Nephron progenitor cell (in vitro differentiated cells): ENCODE results near the gene PGBD5.
"Not testable (repeated sequence)": the region's sequence is repeated elsewhere in the genome, so short reads cannot be mapped to it uniquely, and the experiment has no call there.

Experiments
- DNase-seq: peaks from one replicate; pipeline ENCODE4 v3.0.0; 2021
- H3K27ac Mint-ChIP-seq: 2 replicates; pipeline ENCODE4 v1.8.0; 2021; ENCODE audit warnings: mild to moderate bottlenecking, moderate library complexity, mixed read lengths
- H3K27me3 Mint-ChIP-seq: 2 replicates; pipeline ENCODE4 v1.8.0; 2021; ENCODE audit warnings: mild to moderate bottlenecking, low read depth, mixed read lengths; ENCODE audit not compliant: poor library complexity
- H3K36me3 Mint-ChIP-seq: 2 replicates; pipeline ENCODE4 v1.8.0; 2021; ENCODE audit warnings: low read depth, mixed read lengths
- H3K4me1 Mint-ChIP-seq: 2 replicates; pipeline ENCODE4 v1.8.0; 2021; ENCODE audit warnings: mixed read lengths
- H3K4me3 Mint-ChIP-seq: 2 replicates; pipeline ENCODE4 v1.8.0; 2021; ENCODE audit warnings: mild to moderate bottlenecking, moderate library complexity, mixed read lengths
- H3K9me3 Mint-ChIP-seq: 2 replicates; pipeline ENCODE4 v1.8.0; 2021; ENCODE audit warnings: mild to moderate bottlenecking, moderate library complexity, mixed read lengths
- CTCF ChIP-seq: fragments of 200-600 bp; sonication (generic); IDR thresholded peaks from 2 replicates; pipeline ENCODE4 v1.5.0; 2021; ENCODE audit warnings: antibody characterized with exemption

The PGBD5 gene

GRCh38 chr1:230423261-230423660 lies 2.9 kb downstream of the PGBD5 start:
- no peak for TF ChIP-seq CTCF
- peaks cover 24% of the 10 kb centered on the region for H3K4me1 Mint-ChIP-seq
- peaks cover 16% of the 10 kb centered on the region for H3K9me3 Mint-ChIP-seq
- H3K27me3 Mint-ChIP-seq, result peaks cover 84% of the 10 kb centered on the region
- H3K36me3 Mint-ChIP-seq, result no peaks in the 10 kb centered on the region
- no peak overlapping the region for H3K4me3 Mint-ChIP-seq
- no peak for DNase-seq
- H3K27ac Mint-ChIP-seq, result no peak overlapping the region

GRCh38 chr1:230422221-230422981 lies 3.7 kb downstream of the PGBD5 start:
- Mint-ChIP-seq H3K4me3 (no peak overlapping the region), H3K36me3 (no peaks in the 10 kb centered on the region), H3K27me3 (peaks cover 78% of the 10 kb centered on the region), H3K9me3 (peaks cover 16% of the 10 kb centered on the region), H3K27ac (no peak overlapping the region), H3K4me1 (peaks cover 24% of the 10 kb centered on the region)
- no peak for TF ChIP-seq CTCF
- DNase-seq, result no peak

- Mint-ChIP-seq H3K36me3 (no peaks in the 10 kb centered on the region), H3K27me3 (peaks cover 79% of the 10 kb centered on the region), H3K4me1 (peaks cover 19% of the 10 kb centered on the region), H3K27ac (no peak overlapping the region), H3K9me3 (peaks cover 16% of the 10 kb centered on the region), H3K4me3 (no peak overlapping the region)
- TF ChIP-seq CTCF, result no peak
- no peak for DNase-seq
These were observed 4.7 kb downstream of the PGBD5 start for GRCh38 chr1:230421481-230421880.

GRCh38 chr1:230420372-230420771 lies 5.8 kb downstream of the PGBD5 start:
- H3K36me3 Mint-ChIP-seq, H3K27ac Mint-ChIP-seq, DNase-seq, H3K4me3 Mint-ChIP-seq: not testable (repeated sequence)
- H3K4me1 Mint-ChIP-seq, result peaks cover 19% of the 10 kb centered on the region
- peaks cover 16% of the 10 kb centered on the region for H3K9me3 Mint-ChIP-seq
- H3K27me3 Mint-ChIP-seq, result peaks cover 83% of the 10 kb centered on the region

GRCh38 chr1:230416430-230416829 lies 9.7 kb downstream of the PGBD5 start:
- no peak for DNase-seq
- H3K9me3 Mint-ChIP-seq, result peaks cover 14% of the 10 kb centered on the region

More at GRCh38 chr1:230416430-230416829, 9.7 kb downstream of the PGBD5 start:
- no peaks in the 10 kb centered on the region for H3K36me3 Mint-ChIP-seq
- no peak for TF ChIP-seq CTCF
- no peaks in the 10 kb centered on the region for H3K4me1 Mint-ChIP-seq
- H3K27ac Mint-ChIP-seq, result no peak overlapping the region
- H3K4me3 Mint-ChIP-seq, result no peak overlapping the region
- peaks cover 43% of the 10 kb centered on the region for H3K27me3 Mint-ChIP-seq
